ENCODE measurements around the gene NCK2.

Gene NCK2

GRCh38 chr2:105852066-105852465, 107.4 kb downstream of the NCK2 start:
- DNase-seq: no peak

GRCh38 chr2:105853354-105854088, 108.8 kb downstream of the NCK2 start:
- DNase-seq: no peak

- DNase-seq: no peak
Observed at GRCh38 chr2:105854972-105855371, 110.3 kb downstream of the NCK2 start.

- DNase-seq: peak in 1 of 5 experiments; percentile 40
Observed at GRCh38 chr2:105856581-105856980, 111.9 kb downstream of the NCK2 start.

- peak in 3 of 5 experiments; percentile 35 to 62 (median 47) for DNase-seq
Observed at GRCh38 chr2:105857076-105857740, 112.5 kb downstream of the NCK2 start.

GRCh38 chr2:105858868-105859693, 114.4 kb downstream of the NCK2 start:
- peak in 1 of 5 experiments; percentile 75 for DNase-seq

GRCh38 chr2:105859694-105859951, 114.9 kb downstream of the NCK2 start:
- no peak for DNase-seq

GRCh38 chr2:105860567-105860966, 115.9 kb downstream of the NCK2 start:
- DNase-seq: no peak

GRCh38 chr2:105861200-105861599, 116.5 kb downstream of the NCK2 start:
- peak in 2 of 5 experiments; percentile 48 to 58 for DNase-seq

GRCh38 chr2:105862843-105863242, 118.1 kb downstream of the NCK2 start:
- no peak for DNase-seq

- DNase-seq: peak in 1 of 5 experiments; percentile 62
Observed at GRCh38 chr2:105864262-105864661, 119.5 kb downstream of the NCK2 start.

GRCh38 chr2:105865222-105865913, 120.7 kb downstream of the NCK2 start:
- DNase-seq: no peak

GRCh38 chr2:105866216-105867185, 121.8 kb downstream of the NCK2 start:
- no peak for DNase-seq

- no peak for DNase-seq
Observed at GRCh38 chr2:105867587-105867986, 122.9 kb downstream of the NCK2 start.

- no peak for DNase-seq
Observed at GRCh38 chr2:105868060-105868459, 123.3 kb downstream of the NCK2 start.

- no peak for DNase-seq
Observed at GRCh38 chr2:105869341-105869740, 124.6 kb downstream of the NCK2 start.

GRCh38 chr2:105870062-105870461, 125.3 kb downstream of the NCK2 start:
- DNase-seq: no peak

- DNase-seq: no peak
Observed at GRCh38 chr2:105870858-105871257, 126.1 kb downstream of the NCK2 start.

GRCh38 chr2:105872142-105872728, 127.5 kb downstream of the NCK2 start:
- peak in 2 of 5 experiments; percentile 27 to 64 for DNase-seq

- no peak for DNase-seq
Observed at GRCh38 chr2:105872830-105873229, 128.1 kb downstream of the NCK2 start.

GRCh38 chr2:105873281-105873680, 128.6 kb downstream of the NCK2 start:
- DNase-seq: no peak
